ENCODE results near the gene IRF2BPL. TPM values are rescaled to one million over a fixed set of nuclear protein-coding genes. Genes with fewer than 3 reads are reported as not detected.

IRF2BPL gene
- total and polyA plus RNA-seq, 2 donors = 13.3 to 14.3 TPM

GRCh38 chr14:76993752-76994151, 34.8 kb downstream of the IRF2BPL start:
- 88% methylated on average over 6 of the region's 6 CpGs for whole genome bisulfite sequencing
- Histone ChIP-seq H3K27ac (ENCODE audit: low read depth in 1 of 2, low read length in 1 of 2) (no peak overlapping the region), H3K36me3 (ENCODE audit: control insufficient read depth in 2 of 2, insufficient read depth in 2 of 2, low read length in 1 of 2) (no peaks in the 10 kb centered on the region), H3K4me3 (ENCODE audit: low read length in 2 of 2) (no peak overlapping the region), H3K9me3 (ENCODE audit: control insufficient read depth in 2 of 2, insufficient read depth in 1 of 2, low read length in 1 of 2) (no peaks in the 10 kb centered on the region), H3K27me3 (ENCODE audit: control insufficient read depth in 2 of 2, insufficient read depth in 1 of 2, low read length in 1 of 2) (no peaks in the 10 kb centered on the region), H3K4me1 (ENCODE audit: control insufficient read depth in 2 of 2, insufficient read depth in 2 of 2, low read length in 2 of 2) (peaks cover 5 to 35% of the 10 kb centered on the region in 2 donors)
- peak in 1 of 9 donors; percentile 36 for DNase-seq (ENCODE audit: low read depth in 6 of 9, low spot score in 9 of 9)

GRCh38 chr14:76990084-76990483, 38.4 kb downstream of the IRF2BPL start:
- no peaks in the 10 kb centered on the region for H3K36me3 ChIP-seq (ENCODE audit: control insufficient read depth in 2 of 2, insufficient read depth in 2 of 2, low read length in 1 of 2)
- no peak for DNase-seq (ENCODE audit: low read depth in 6 of 9, low spot score in 9 of 9)
- peaks cover 0 to 3% of the 10 kb centered on the region in 2 donors for H3K9me3 ChIP-seq (ENCODE audit: control insufficient read depth in 2 of 2, insufficient read depth in 1 of 2, low read length in 1 of 2)
- peaks cover 0 to 23% of the 10 kb centered on the region in 2 donors for H3K4me1 ChIP-seq (ENCODE audit: control insufficient read depth in 2 of 2, insufficient read depth in 2 of 2, low read length in 2 of 2)
- H3K27me3 ChIP-seq (ENCODE audit: control insufficient read depth in 2 of 2, insufficient read depth in 1 of 2, low read length in 1 of 2) = no peaks in the 10 kb centered on the region
- H3K27ac ChIP-seq (ENCODE audit: low read depth in 1 of 2, low read length in 1 of 2) = no peak overlapping the region
- H3K4me3 ChIP-seq (ENCODE audit: low read length in 2 of 2) = no peak overlapping the region

DNA sequence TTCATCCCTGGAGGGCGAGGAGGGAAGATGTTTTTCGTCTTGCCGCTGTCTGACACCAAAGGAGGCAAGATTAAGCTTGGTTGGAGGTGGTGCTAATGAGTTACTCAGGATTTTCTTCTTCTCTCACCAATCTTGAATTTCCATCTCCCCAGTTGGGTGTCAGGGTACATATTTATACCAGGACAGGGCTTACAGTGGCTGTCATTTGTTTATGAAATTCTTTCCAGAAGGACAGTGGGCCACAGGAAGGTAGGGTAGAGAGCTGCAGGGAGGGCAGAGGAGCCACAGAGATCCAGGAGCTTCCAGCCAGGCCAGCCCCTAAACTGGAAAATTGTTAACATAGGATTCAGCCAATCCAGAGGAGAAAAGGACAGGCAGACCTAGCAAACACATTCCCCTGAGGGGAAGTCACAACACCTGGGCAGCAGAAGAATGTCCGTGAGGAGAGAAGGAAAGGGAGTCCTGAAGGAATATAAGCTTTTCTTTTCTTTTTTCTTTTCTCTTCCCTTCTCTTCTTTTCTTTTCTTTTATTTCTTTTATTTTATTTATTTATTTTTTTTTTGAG, 40.5 kb downstream of the IRF2BPL start:
- Histone ChIP-seq H3K4me1 (ENCODE audit: control insufficient read depth in 2 of 2, insufficient read depth in 2 of 2, low read length in 2 of 2) (peaks cover 0 to 15% of the 10 kb centered on the region in 2 donors), H3K27me3 (ENCODE audit: control insufficient read depth in 2 of 2, insufficient read depth in 1 of 2, low read length in 1 of 2) (no peaks in the 10 kb centered on the region), H3K4me3 (ENCODE audit: low read length in 2 of 2) (no peak overlapping the region), H3K27ac (ENCODE audit: low read depth in 1 of 2, low read length in 1 of 2) (no peak overlapping the region), H3K9me3 (ENCODE audit: control insufficient read depth in 2 of 2, insufficient read depth in 1 of 2, low read length in 1 of 2) (peaks cover 0 to 6% of the 10 kb centered on the region in 2 donors), H3K36me3 (ENCODE audit: control insufficient read depth in 2 of 2, insufficient read depth in 2 of 2, low read length in 1 of 2) (no peaks in the 10 kb centered on the region)
- no peak for DNase-seq (ENCODE audit: low read depth in 6 of 9, low spot score in 9 of 9)
- 98% methylated on average over 4 of the region's 4 CpGs for WGBS

DNA sequence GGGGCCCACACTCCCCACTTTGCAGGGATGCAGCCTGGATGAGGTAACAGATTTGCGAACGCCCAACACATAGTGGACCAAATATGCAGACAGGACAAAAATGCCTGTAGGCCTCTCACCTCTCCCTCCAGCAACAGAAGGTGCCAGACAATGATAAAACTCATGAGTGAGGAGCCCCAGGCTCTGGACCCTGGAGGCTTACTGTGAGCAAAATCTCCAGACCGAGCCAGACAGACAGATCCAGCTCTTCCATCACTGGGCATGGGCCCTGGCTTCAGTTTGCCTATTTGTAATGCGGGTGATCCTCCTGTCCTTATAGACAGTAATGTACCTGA, 42.3 kb downstream of the IRF2BPL start:
- Histone ChIP-seq H3K36me3 (ENCODE audit: control insufficient read depth in 2 of 2, insufficient read depth in 2 of 2, low read length in 1 of 2) (no peaks in the 10 kb centered on the region), H3K27ac (ENCODE audit: low read depth in 1 of 2, low read length in 1 of 2) (no peak overlapping the region), H3K27me3 (ENCODE audit: control insufficient read depth in 2 of 2, insufficient read depth in 1 of 2, low read length in 1 of 2) (no peaks in the 10 kb centered on the region), H3K9me3 (ENCODE audit: control insufficient read depth in 2 of 2, insufficient read depth in 1 of 2, low read length in 1 of 2) (peaks cover 0 to 19% of the 10 kb centered on the region in 2 donors), H3K4me3 (ENCODE audit: low read length in 2 of 2) (no peak overlapping the region), H3K4me1 (ENCODE audit: control insufficient read depth in 2 of 2, insufficient read depth in 2 of 2, low read length in 2 of 2) (peaks cover 0 to 15% of the 10 kb centered on the region in 2 donors)
- DNase-seq (ENCODE audit: low read depth in 6 of 9, low spot score in 9 of 9) = no peak
- WGBS = 98% methylated on average over 4 of the region's 4 CpGs

- Histone ChIP-seq H3K36me3 (ENCODE audit: control insufficient read depth in 2 of 2, insufficient read depth in 2 of 2, low read length in 1 of 2) (no peaks in the 10 kb centered on the region), H3K4me1 (ENCODE audit: control insufficient read depth in 2 of 2, insufficient read depth in 2 of 2, low read length in 2 of 2) (peaks cover 0 to 15% of the 10 kb centered on the region in 2 donors), H3K9me3 (ENCODE audit: control insufficient read depth in 2 of 2, insufficient read depth in 1 of 2, low read length in 1 of 2) (peaks cover 0 to 19% of the 10 kb centered on the region in 2 donors), H3K27ac (ENCODE audit: low read depth in 1 of 2, low read length in 1 of 2) (no peak overlapping the region), H3K27me3 (ENCODE audit: control insufficient read depth in 2 of 2, insufficient read depth in 1 of 2, low read length in 1 of 2) (no peaks in the 10 kb centered on the region), H3K4me3 (ENCODE audit: low read length in 2 of 2) (no peak overlapping the region)
- no peak for DNase-seq (ENCODE audit: low read depth in 6 of 9, low spot score in 9 of 9)
- WGBS = 96% methylated on average over 4 of the region's 4 CpGs
These were observed 42.8 kb downstream of the IRF2BPL start for GRCh38 chr14:76985540-76986230.

- no peak for DNase-seq (ENCODE audit: low read depth in 6 of 9, low spot score in 9 of 9)
- no peaks in the 10 kb centered on the region for H3K27me3 ChIP-seq (ENCODE audit: control insufficient read depth in 2 of 2, insufficient read depth in 1 of 2, low read length in 1 of 2)
- H3K27ac ChIP-seq (ENCODE audit: low read depth in 1 of 2, low read length in 1 of 2) = no peak overlapping the region
- H3K4me3 ChIP-seq (ENCODE audit: low read length in 2 of 2) = no peak overlapping the region
- 81% methylated on average over 6 of the region's 6 CpGs for WGBS
- H3K9me3 ChIP-seq (ENCODE audit: control insufficient read depth in 2 of 2, insufficient read depth in 1 of 2, low read length in 1 of 2) = peaks cover 0 to 19% of the 10 kb centered on the region in 2 donors
- H3K4me1 ChIP-seq (ENCODE audit: control insufficient read depth in 2 of 2, insufficient read depth in 2 of 2, low read length in 2 of 2) = peaks cover 0 to 15% of the 10 kb centered on the region in 2 donors
- H3K36me3 ChIP-seq (ENCODE audit: control insufficient read depth in 2 of 2, insufficient read depth in 2 of 2, low read length in 1 of 2) = no peaks in the 10 kb centered on the region
These were observed 43.6 kb downstream of the IRF2BPL start for GRCh38 chr14:76984787-76985375.

- WGBS = 85% methylated on average over 4 of the region's 4 CpGs
- DNase-seq (ENCODE audit: low read depth in 6 of 9, low spot score in 9 of 9) = no peak
- H3K4me1 ChIP-seq (ENCODE audit: control insufficient read depth in 2 of 2, insufficient read depth in 2 of 2, low read length in 2 of 2) = peaks cover 0 to 15% of the 10 kb centered on the region in 2 donors
- H3K36me3 ChIP-seq (ENCODE audit: control insufficient read depth in 2 of 2, insufficient read depth in 2 of 2, low read length in 1 of 2) = no peaks in the 10 kb centered on the region
- H3K9me3 ChIP-seq (ENCODE audit: control insufficient read depth in 2 of 2, insufficient read depth in 1 of 2, low read length in 1 of 2) = peaks cover 0 to 19% of the 10 kb centered on the region in 2 donors
- no peaks in the 10 kb centered on the region for H3K27me3 ChIP-seq (ENCODE audit: control insufficient read depth in 2 of 2, insufficient read depth in 1 of 2, low read length in 1 of 2)
- H3K4me3 ChIP-seq (ENCODE audit: low read length in 2 of 2) = no peak overlapping the region
- no peak overlapping the region for H3K27ac ChIP-seq (ENCODE audit: low read depth in 1 of 2, low read length in 1 of 2)
These were observed 44.2 kb downstream of the IRF2BPL start for GRCh38 chr14:76984297-76984696.

- H3K9me3 ChIP-seq (ENCODE audit: control insufficient read depth in 2 of 2, insufficient read depth in 1 of 2, low read length in 1 of 2) = peaks cover 0 to 19% of the 10 kb centered on the region in 2 donors
- WGBS = 100% methylated on average over 1 of the region's 1 CpG
- H3K36me3 ChIP-seq (ENCODE audit: control insufficient read depth in 2 of 2, insufficient read depth in 2 of 2, low read length in 1 of 2) = no peaks in the 10 kb centered on the region
- no peaks in the 10 kb centered on the region for H3K27me3 ChIP-seq (ENCODE audit: control insufficient read depth in 2 of 2, insufficient read depth in 1 of 2, low read length in 1 of 2)
- no peak overlapping the region for H3K4me3 ChIP-seq (ENCODE audit: low read length in 2 of 2)
- no peak for DNase-seq (ENCODE audit: low read depth in 6 of 9, low spot score in 9 of 9)
- H3K27ac ChIP-seq (ENCODE audit: low read depth in 1 of 2, low read length in 1 of 2) = no peak overlapping the region
- H3K4me1 ChIP-seq (ENCODE audit: control insufficient read depth in 2 of 2, insufficient read depth in 2 of 2, low read length in 2 of 2) = peaks cover 13 to 33% of the 10 kb centered on the region in 2 donors
These were observed 46.8 kb downstream of the IRF2BPL start for GRCh38 chr14:76981670-76982069.
